Neural crest cell (in vitro differentiated cells): ENCODE data around the gene EVA1A. TPM values are rescaled to one million over a fixed set of nuclear protein-coding genes. Genes with fewer than 3 reads are reported as not detected.

Experiments
- DNase-seq: peaks from one replicate; pipeline ENCODE4 v3.0.0; 2021; ENCODE audit warnings: low read depth, mixed read lengths, low spot score
- H3K27ac Mint-ChIP-seq: one replicate; pipeline ENCODE4 v1.8.0; 2021; ENCODE audit warnings: mild to moderate bottlenecking, mixed read lengths; ENCODE audit not compliant: unreplicated experiment
- H3K27me3 Mint-ChIP-seq: 2 replicates; pipeline ENCODE4 v1.8.0; 2021; ENCODE audit warnings: low read depth, mild to moderate bottlenecking, mixed read lengths
- H3K36me3 Mint-ChIP-seq: 2 replicates; pipeline ENCODE4 v1.8.0; 2021; ENCODE audit warnings: low read depth, mild to moderate bottlenecking, mixed read lengths
- H3K4me1 Mint-ChIP-seq: 2 replicates; pipeline ENCODE4 v1.8.0; 2021; ENCODE audit warnings: mixed read lengths
- H3K4me3 Mint-ChIP-seq: one replicate; pipeline ENCODE4 v1.8.0; 2021; ENCODE audit warnings: mild to moderate bottlenecking, mixed read lengths
- H3K9me3 Mint-ChIP-seq: 2 replicates; pipeline ENCODE4 v1.8.0; 2021; ENCODE audit warnings: mixed read lengths
- total RNA-seq: library from RNA; stranded (reverse); gene quantifications from 2 replicates; pipeline ENCODE4 v1.2.1, GENCODE V29; 2021
- TF ChIP-seq, protein P1 (sequence below): fragments of 200-600 bp; sonication (generic); conservative IDR thresholded peaks from 2 replicates; pipeline ENCODE4 v1.5.0; 2021; ENCODE audit warnings: antibody characterized with exemption, mild to moderate bottlenecking

Gene EVA1A
- total RNA-seq, 1 donor from 2014 or later = 3.8 TPM

DNA sequence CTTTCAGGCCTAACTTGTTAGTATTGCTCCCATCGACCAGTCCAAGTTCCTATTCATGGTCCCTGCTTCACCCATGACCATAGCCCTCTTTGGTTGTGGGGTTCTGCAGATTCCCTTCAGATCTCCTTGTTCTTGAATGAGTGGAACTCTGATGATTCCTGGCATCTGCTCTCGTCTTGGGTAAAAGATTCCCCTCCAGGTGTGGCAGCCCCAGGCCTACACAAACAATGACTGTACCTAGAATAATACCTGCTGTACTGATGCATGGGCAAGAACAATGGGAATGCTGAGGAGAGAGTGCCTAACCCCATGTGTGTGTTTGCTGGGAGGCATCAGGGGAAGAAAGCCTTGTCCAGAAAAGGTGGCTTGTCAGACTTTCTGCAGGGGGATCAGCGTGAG is 46.7 kb upstream of the EVA1A start:
- peaks cover under 1% of the 10 kb centered on the region for H3K36me3 Mint-ChIP-seq
- H3K4me1 Mint-ChIP-seq = peaks cover 40% of the 10 kb centered on the region
- H3K4me3 Mint-ChIP-seq = no peak overlapping the region
- TF ChIP-seq, protein P1, sequence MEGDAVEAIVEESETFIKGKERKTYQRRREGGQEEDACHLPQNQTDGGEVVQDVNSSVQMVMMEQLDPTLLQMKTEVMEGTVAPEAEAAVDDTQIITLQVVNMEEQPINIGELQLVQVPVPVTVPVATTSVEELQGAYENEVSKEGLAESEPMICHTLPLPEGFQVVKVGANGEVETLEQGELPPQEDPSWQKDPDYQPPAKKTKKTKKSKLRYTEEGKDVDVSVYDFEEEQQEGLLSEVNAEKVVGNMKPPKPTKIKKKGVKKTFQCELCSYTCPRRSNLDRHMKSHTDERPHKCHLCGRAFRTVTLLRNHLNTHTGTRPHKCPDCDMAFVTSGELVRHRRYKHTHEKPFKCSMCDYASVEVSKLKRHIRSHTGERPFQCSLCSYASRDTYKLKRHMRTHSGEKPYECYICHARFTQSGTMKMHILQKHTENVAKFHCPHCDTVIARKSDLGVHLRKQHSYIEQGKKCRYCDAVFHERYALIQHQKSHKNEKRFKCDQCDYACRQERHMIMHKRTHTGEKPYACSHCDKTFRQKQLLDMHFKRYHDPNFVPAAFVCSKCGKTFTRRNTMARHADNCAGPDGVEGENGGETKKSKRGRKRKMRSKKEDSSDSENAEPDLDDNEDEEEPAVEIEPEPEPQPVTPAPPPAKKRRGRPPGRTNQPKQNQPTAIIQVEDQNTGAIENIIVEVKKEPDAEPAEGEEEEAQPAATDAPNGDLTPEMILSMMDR = no peak
- peak overlapping the region; percentile 47 for H3K27ac Mint-ChIP-seq
- H3K9me3 Mint-ChIP-seq = peaks cover 6% of the 10 kb centered on the region
- no peak for DNase-seq
- no peaks in the 10 kb centered on the region for H3K27me3 Mint-ChIP-seq

DNA sequence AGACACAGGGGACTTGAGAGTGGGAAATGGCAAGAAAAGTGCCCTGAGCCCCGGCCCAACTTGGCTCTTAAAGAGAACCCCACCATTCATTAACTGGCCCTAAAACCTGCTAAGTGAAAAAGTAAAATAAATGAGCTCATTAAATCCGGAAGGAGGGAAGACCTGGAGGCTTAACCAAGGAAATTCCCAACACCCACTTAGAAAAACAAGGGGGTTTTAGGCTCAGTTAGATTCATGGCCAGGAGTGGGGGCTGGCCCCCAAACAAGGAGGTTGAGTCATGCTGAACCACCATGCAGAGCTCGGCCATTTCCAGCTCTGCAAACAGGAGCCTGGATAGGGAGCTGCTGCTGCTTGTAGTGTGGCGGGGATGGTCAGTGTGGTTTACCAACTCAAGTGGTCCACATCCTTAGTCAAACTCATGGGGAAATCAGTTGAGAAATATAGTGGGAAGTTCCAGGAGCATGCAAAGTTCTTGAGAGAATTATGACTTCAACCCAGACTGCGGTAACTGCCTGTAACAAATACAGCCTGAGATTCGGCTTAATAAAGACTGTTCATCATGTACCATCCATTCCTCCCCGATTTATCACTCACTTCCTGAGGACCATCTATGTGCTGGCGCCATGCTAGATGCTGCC is 46.1 kb upstream of the EVA1A start:
- no peak overlapping the region for H3K27ac Mint-ChIP-seq
- no peaks in the 10 kb centered on the region for H3K36me3 Mint-ChIP-seq
- TF ChIP-seq, protein P1 = no peak
- H3K27me3 Mint-ChIP-seq = no peaks in the 10 kb centered on the region
- no peak for DNase-seq
- peaks cover 3% of the 10 kb centered on the region for H3K9me3 Mint-ChIP-seq
- H3K4me3 Mint-ChIP-seq = no peak overlapping the region
- peaks cover 38% of the 10 kb centered on the region for H3K4me1 Mint-ChIP-seq

DNA sequence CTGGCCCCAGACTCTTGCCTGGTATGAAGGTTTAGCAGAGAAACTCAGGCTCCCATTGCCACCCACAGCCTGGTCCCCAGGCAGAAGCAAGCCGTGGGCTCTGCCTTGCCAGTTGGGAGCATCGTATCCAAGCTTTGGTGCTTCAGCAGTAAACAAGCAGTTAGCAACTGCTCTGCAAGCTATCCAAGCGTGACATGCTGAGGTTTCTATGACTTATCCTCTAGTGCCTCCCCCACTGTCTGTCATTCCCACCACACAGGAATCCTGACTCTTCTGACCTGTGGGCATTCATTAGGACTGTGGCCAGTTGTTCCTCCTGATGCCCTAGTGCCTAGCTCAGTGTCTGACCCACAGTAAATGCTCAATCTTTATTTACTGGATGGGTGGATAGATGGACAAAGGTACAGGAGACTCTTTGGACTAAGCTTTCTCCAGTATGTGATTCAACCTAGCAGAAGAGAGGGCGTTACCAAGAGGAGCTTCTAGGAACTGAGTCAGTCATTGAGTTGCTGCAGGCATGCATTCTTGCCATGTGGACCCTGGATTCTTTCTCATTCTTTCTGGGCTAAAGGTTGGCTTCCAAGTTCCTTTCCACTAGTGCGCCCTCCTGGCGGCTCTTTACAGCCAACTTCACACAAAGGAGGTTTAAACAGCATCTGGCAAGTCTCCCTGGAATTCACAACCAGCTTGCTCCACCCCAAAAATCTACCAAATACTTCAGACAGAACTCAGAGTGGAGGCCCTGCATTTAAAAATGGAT is 45.2 kb upstream of the EVA1A start:
- no peaks in the 10 kb centered on the region for H3K27me3 Mint-ChIP-seq
- DNase-seq = no peak
- no peaks in the 10 kb centered on the region for H3K36me3 Mint-ChIP-seq
- peak overlapping the region; percentile 52 for H3K27ac Mint-ChIP-seq
- H3K9me3 Mint-ChIP-seq = no peaks in the 10 kb centered on the region
- peaks cover 40% of the 10 kb centered on the region for H3K4me1 Mint-ChIP-seq
- TF ChIP-seq, protein P1 = no peak
- H3K4me3 Mint-ChIP-seq = no peak overlapping the region

DNA sequence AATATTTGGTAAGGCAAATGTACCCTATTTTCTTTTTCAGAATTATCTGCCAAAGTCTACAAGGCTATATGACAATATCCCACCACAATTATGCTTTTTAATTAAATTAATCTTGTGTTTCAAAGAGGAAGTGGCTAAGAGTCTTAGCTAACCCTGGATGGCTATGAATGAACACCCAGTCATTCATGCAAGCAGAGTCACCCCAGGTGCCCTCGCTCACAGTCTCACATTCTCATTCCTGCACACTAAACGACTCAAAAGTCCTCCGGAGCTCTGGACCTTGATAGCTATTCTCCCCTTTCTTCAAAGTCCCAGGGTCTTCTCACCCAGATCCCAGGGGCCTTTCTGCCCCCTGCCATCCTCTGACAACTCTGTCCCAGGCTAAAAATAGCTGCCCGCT is 43.7 kb upstream of the EVA1A start:
- DNase-seq = no peak
- TF ChIP-seq, protein P1 = no peak
- H3K27me3 Mint-ChIP-seq = no peaks in the 10 kb centered on the region
- no peak overlapping the region for H3K27ac Mint-ChIP-seq
- H3K4me3 Mint-ChIP-seq = no peak overlapping the region
- peaks cover 48% of the 10 kb centered on the region for H3K4me1 Mint-ChIP-seq
- H3K9me3 Mint-ChIP-seq = no peaks in the 10 kb centered on the region
- H3K36me3 Mint-ChIP-seq = no peaks in the 10 kb centered on the region

DNA sequence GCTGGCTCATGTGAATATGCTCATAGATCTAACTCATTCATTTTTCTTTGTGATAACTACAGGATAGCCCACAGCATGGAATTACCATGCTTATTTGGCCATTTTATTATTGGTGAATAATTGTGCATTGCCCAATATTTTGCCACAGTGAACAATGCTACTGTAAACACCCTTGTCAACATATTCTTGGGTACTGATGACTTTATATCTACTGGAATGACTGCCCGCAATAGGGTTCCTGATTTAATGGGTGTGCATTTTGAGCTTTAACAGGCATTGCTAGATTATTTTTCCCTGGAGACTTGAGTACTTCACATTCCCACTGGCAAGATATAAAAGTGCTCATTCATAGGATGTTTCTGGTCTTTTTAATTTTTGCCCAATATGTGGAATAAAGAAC is 42.7 kb upstream of the EVA1A start:
- peaks cover 38% of the 10 kb centered on the region for H3K4me1 Mint-ChIP-seq
- TF ChIP-seq, protein P1 = no peak

More for the DNA sequence above, 42.7 kb upstream of the EVA1A start:
- Mint-ChIP-seq H3K36me3 (no peaks in the 10 kb centered on the region), H3K27ac (no peak overlapping the region), H3K27me3 (no peaks in the 10 kb centered on the region), H3K9me3 (no peaks in the 10 kb centered on the region), H3K4me3 (no peak overlapping the region)
- no peak for DNase-seq
